Neural progenitor cell (in vitro differentiated cells): Measurements from ENCODE around the gene CAPZB. TPM values are rescaled to one million over a fixed set of nuclear protein-coding genes. Genes with fewer than 3 reads are reported as not detected.

Source experiments
- DNase-seq: peaks from one replicate; pipeline ENCODE4 v3.0.0-alpha.2; 2016; ENCODE audit warnings: low spot score
- H2AFZ ChIP-seq: fragments of 200-600 bp; sonication (generic); replicated peaks from 2 replicates; pipeline ENCODE4 v1.6.1; 2016; ENCODE audit warnings: antibody characterized with exemption
- H3F3A ChIP-seq: fragments of 200-600 bp; sonication (generic); 2 replicates; pipeline ENCODE4 v1.6.1; 2016; ENCODE audit warnings: antibody characterized with exemption, low read depth
- H3K27ac ChIP-seq: fragments of 200-600 bp; sonication (generic); 2 replicates; pipeline ENCODE4 v1.5.1; 2016; ENCODE audit warnings: mild to moderate bottlenecking
- H3K27me3 ChIP-seq: fragments of 200-600 bp; sonication (generic); 2 replicates; pipeline ENCODE4 v1.6.1; 2016; ENCODE audit warnings: mild to moderate bottlenecking, moderate library complexity
- H3K36me3 ChIP-seq: fragments of 200-600 bp; sonication (generic); 2 replicates; pipeline ENCODE4 v1.5.1; 2016
- H3K4me1 ChIP-seq: fragments of 200-600 bp; sonication (generic); 2 replicates; pipeline ENCODE4 v1.6.1; 2016; ENCODE audit warnings: mixed run types
- H3K4me2 ChIP-seq: fragments of 200-600 bp; sonication (generic); 2 replicates; pipeline ENCODE4 v1.6.1; 2016
- H3K4me3 ChIP-seq: fragments of 200-600 bp; sonication (generic); 2 replicates; pipeline ENCODE4 v1.5.1; 2016
- H3K79me2 ChIP-seq: fragments of 200-600 bp; sonication (generic); 2 replicates; pipeline ENCODE4 v1.6.1; 2016; ENCODE audit warnings: low read depth
- H3K9ac ChIP-seq: fragments of 200-600 bp; sonication (generic); 2 replicates; pipeline ENCODE4 v1.6.1; 2016
- H3K9me3 ChIP-seq: fragments of 200-600 bp; sonication (generic); 2 replicates; pipeline ENCODE4 v1.5.1; 2016; ENCODE audit warnings: low read depth
- H4K20me1 ChIP-seq: fragments of 200-600 bp; sonication (generic); 2 replicates; pipeline ENCODE4 v1.6.1; 2016; ENCODE audit warnings: low read depth
- H3K27ac Mint-ChIP-seq: 3 replicates; pipeline ENCODE4 v1.8.0; 2021; ENCODE audit warnings: mixed read lengths
- H3K27me3 Mint-ChIP-seq: 2 replicates; pipeline ENCODE4 v1.8.0; 2022; ENCODE audit warnings: low read depth, mild to moderate bottlenecking, inconsistent platforms, moderate library complexity, mixed read lengths; ENCODE audit not compliant: insufficient read depth
- H3K36me3 Mint-ChIP-seq: 3 replicates; pipeline ENCODE4 v1.8.0; 2021; ENCODE audit warnings: mixed read lengths
- H3K4me1 Mint-ChIP-seq: 3 replicates; pipeline ENCODE4 v1.8.0; 2021; ENCODE audit warnings: mixed read lengths
- H3K4me3 Mint-ChIP-seq: 3 replicates; pipeline ENCODE4 v1.8.0; 2021; ENCODE audit warnings: mild to moderate bottlenecking, moderate library complexity, mixed read lengths
- H3K9me3 Mint-ChIP-seq: 3 replicates; pipeline ENCODE4 v1.8.0; 2020; ENCODE audit warnings: mixed read lengths
- CTCF ChIP-seq: fragments of 200-600 bp; sonication (generic); IDR thresholded peaks from 2 replicates; pipeline ENCODE4 v1.5.1; 2017; ENCODE audit warnings: antibody characterized with exemption, mild to moderate bottlenecking
- EZH2 ChIP-seq: fragments of 200-600 bp; sonication (generic); IDR thresholded peaks from 2 replicates; pipeline ENCODE4 v1.6.1; 2017; ENCODE audit warnings: antibody characterized with exemption, mild to moderate bottlenecking, moderate library complexity
- EZH2phosphoT487 ChIP-seq: fragments of 200-600 bp; sonication (generic); IDR thresholded peaks from 2 replicates; pipeline ENCODE4 v1.6.1; 2017; ENCODE audit warnings: antibody characterized with exemption
- total RNA-seq: library from RNA; depleted of rRNA; stranded (reverse); fragments of >200 nt; gene quantifications from 2 replicates; pipeline ENCODE4 v1.2.3, GENCODE V29; 2015; ENCODE audit warnings: low replicate concordance

Gene CAPZB
- total RNA-seq, 1 donor from 2014 or later = 134 TPM

GRCh38 chr1:19457607-19458006 is 27.7 kb downstream of the CAPZB start:
- H3K4me3 ChIP-seq = peak overlapping the region; percentile 24
- no peaks in the 10 kb centered on the region for H3K36me3 ChIP-seq
- no peak for TF ChIP-seq EZH2phosphoT487
- TF ChIP-seq CTCF = no peak
- TF ChIP-seq EZH2 = no peak
- no peaks in the 10 kb centered on the region for H3K9me3 ChIP-seq
- peaks cover 72% of the 10 kb centered on the region for H3K4me1 ChIP-seq
- no peak overlapping the region for H2AFZ ChIP-seq
- H4K20me1 ChIP-seq = peaks cover 93% of the 10 kb centered on the region
- Mint-ChIP-seq H3K36me3 (peaks cover 3% of the 10 kb centered on the region), H3K4me1 (peaks cover 79% of the 10 kb centered on the region), H3K9me3 (no peaks in the 10 kb centered on the region), H3K27ac (no peak overlapping the region), H3K27me3 (peaks cover 2% of the 10 kb centered on the region), H3K4me3 (peak overlapping the region; percentile 44)
- H3F3A ChIP-seq = peaks cover 44% of the 10 kb centered on the region
- DNase-seq = peak; percentile 34
- peaks cover 84% of the 10 kb centered on the region for H3K79me2 ChIP-seq
- H3K27me3 ChIP-seq = no peaks in the 10 kb centered on the region
- H3K27ac ChIP-seq = no peak overlapping the region
- H3K4me2 ChIP-seq = peak overlapping the region; percentile 71
- no peak overlapping the region for H3K9ac ChIP-seq

GRCh38 chr1:19456968-19457441 is 28.3 kb downstream of the CAPZB start:
- Mint-ChIP-seq H3K4me1 (peaks cover 82% of the 10 kb centered on the region), H3K27ac (no peak overlapping the region), H3K36me3 (peaks cover 3% of the 10 kb centered on the region), H3K9me3 (no peaks in the 10 kb centered on the region), H3K27me3 (peaks cover 2% of the 10 kb centered on the region), H3K4me3 (peak overlapping the region; percentile 44)
- H3K4me3 ChIP-seq = peak overlapping the region; percentile 24
- peak overlapping the region; percentile 71 for H3K4me2 ChIP-seq
- H3F3A ChIP-seq = peaks cover 44% of the 10 kb centered on the region
- peaks cover 86% of the 10 kb centered on the region for H3K79me2 ChIP-seq
- no peak overlapping the region for H3K9ac ChIP-seq
- H3K27me3 ChIP-seq = no peaks in the 10 kb centered on the region
- peaks cover 95% of the 10 kb centered on the region for H4K20me1 ChIP-seq
- peak overlapping the region; percentile 55 for H3K27ac ChIP-seq
- peaks cover 75% of the 10 kb centered on the region for H3K4me1 ChIP-seq
- TF ChIP-seq EZH2 (no peak), CTCF (no peak), EZH2phosphoT487 (peak; percentile 96)
- no peaks in the 10 kb centered on the region for H3K9me3 ChIP-seq
- H3K36me3 ChIP-seq = no peaks in the 10 kb centered on the region
- peak; percentile 94 for DNase-seq
- no peak overlapping the region for H2AFZ ChIP-seq

GRCh38 chr1:19455353-19455752 is 30.0 kb downstream of the CAPZB start:
- Histone ChIP-seq H2AFZ (no peak overlapping the region), H4K20me1 (peaks cover 96% of the 10 kb centered on the region), H3K4me1 (peaks cover 65% of the 10 kb centered on the region), H3K27me3 (no peaks in the 10 kb centered on the region), H3K4me2 (no peak overlapping the region), H3K9me3 (no peaks in the 10 kb centered on the region), H3F3A (peaks cover 44% of the 10 kb centered on the region), H3K27ac (no peak overlapping the region), H3K36me3 (no peaks in the 10 kb centered on the region), H3K79me2 (peaks cover 87% of the 10 kb centered on the region), H3K9ac (no peak overlapping the region), H3K4me3 (no peak overlapping the region)
- Mint-ChIP-seq H3K27me3 (peaks cover 2% of the 10 kb centered on the region), H3K4me1 (peaks cover 73% of the 10 kb centered on the region), H3K9me3 (no peaks in the 10 kb centered on the region), H3K4me3 (no peak overlapping the region), H3K36me3 (peaks cover 3% of the 10 kb centered on the region), H3K27ac (no peak overlapping the region)
- no peak for DNase-seq
- TF ChIP-seq EZH2phosphoT487 = no peak
- TF ChIP-seq CTCF = no peak
- TF ChIP-seq EZH2 = no peak
